HG03354 (cell line): Measurements from ENCODE around the gene CDK4.

Source experiments
- ATAC-seq: cut with Tn5 transposase; IDR thresholded peaks from one replicate; pipeline ENCODE4 v1.9.1; 2021; ENCODE audit warnings: mild to moderate bottlenecking; ENCODE audit not compliant: unreplicated experiment, poor library complexity, severe bottlenecking

The CDK4 gene

DNA sequence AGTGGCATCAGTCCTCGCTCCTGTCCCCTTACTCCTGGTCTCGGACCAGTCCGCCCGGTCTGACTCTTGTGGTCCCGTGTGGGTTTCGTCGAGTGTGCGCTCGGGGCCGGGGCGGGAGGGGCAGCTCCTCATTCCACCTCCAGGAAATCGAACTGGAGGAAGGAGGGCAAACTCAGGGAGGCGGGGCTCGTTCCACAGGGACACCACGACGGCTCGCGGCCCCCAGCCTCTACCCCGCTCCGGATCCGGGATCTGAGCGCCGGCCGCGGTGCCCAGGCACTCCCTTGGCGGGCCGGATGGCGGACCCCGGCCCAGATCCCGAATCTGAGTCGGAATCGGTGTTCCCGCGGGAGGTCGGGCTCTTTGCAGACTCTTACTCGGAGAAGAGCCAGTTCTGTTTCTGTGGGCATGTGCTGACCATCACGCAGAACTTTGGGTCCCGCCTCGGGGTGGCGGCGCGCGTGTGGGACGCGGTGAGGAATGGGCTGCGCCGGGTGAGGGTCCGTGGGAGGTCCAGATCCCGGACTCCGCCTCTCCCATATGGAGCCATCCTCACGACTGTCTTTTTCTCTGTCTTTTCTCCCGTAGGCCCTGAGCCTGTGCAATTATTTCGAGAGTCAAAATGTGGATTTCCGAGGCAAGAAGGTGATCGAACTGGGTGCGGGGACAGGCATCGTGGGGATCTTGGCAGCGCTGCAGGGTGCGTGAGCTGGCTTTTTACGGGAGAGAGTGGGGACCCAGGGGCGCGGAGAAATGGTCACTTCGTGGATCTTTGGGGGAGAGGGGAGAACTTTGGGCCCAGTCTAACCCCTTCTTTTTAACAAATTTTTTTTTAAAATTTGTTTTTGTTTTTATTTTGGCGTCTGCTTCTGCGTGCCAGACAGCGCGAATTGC lies 20.6 kb upstream of the CDK4 start, which contains the start of gene EEF1AKMT3:
TSS of gene EEF1AKMT3 (plus strand) at position 186 of the 894 bp plus-strand sequence. CDS start at position 297, 111 bp downstream.
- ATAC-seq: peak; percentile 4

GRCh38 chr12:57771873-57772428 lies 19.8 kb upstream of the CDK4 start, which contains the start of gene METTL1:
Gene METTL1, minus strand, starts transcription at chr12:57772105. Its CDS starts 22 bp downstream, at chr12:57772083.
- ATAC-seq: peak; percentile 89

GRCh38 chr12:57771236-57771872 lies 19.2 kb upstream of the CDK4 start:
- ATAC-seq: peak; percentile 81

DNA sequence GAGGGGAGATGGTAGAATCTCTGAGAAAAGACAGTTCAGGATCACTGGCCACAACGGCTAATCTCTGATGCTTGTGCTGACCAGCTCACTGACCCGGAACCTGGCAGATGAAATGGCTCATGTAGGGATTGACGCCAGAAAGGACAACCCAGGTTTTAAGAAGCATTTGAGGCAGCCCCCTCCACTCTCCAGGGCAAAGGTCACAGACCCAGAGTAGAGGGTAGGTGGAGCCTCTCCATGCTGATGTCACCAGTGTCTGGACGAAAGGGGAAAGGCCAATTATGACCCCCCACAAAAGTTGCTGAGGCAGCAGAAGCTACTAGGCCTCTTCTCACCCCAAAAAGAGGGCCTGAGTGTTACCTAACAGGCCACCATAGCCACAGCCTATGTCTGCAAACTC lies 18.6 kb upstream of the CDK4 start:
- ATAC-seq: no peak

DNA sequence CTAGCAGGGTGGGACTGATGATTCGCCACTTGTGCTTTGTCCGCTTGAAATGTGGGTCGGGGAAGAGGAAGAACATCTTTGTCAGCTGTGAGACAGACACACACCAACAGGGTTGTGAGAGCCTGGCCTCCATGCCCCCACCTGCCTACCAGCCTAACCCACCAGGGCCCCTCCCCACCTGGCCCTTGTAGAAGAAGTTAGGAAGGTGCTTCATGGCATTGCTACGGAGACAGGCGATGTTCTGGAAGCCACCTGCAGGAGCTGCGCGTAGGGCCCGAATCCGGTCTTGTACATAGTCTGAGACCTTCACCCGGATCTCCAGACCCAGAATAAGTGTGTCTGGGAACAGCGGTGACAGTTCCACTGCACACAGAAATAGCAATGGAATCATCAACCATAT lies 17.5 kb upstream of the CDK4 start:
- ATAC-seq: no peak

DNA sequence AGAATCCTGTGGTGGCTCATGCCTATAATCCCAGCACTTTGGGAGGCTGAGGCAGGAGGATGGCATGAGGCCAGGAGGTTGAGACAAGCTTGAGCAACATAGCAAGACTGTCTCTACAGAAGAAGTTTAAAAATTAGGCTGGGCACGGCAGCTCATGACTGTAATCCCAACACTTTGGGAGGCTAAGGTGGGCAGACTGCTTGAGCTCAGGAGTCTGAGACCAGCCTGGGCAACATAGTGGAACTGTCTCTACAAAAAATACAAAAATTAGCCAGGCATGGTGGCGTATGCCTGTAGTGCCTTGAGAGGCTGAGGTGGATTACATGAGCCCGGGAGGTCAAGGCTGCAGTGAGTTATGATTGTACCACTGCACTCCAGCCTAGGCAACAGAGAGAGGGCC lies 15.8 kb upstream of the CDK4 start:
- no peak for ATAC-seq

GRCh38 chr12:57767305-57767698 lies 15.2 kb upstream of the CDK4 start:
- ATAC-seq: no peak

DNA sequence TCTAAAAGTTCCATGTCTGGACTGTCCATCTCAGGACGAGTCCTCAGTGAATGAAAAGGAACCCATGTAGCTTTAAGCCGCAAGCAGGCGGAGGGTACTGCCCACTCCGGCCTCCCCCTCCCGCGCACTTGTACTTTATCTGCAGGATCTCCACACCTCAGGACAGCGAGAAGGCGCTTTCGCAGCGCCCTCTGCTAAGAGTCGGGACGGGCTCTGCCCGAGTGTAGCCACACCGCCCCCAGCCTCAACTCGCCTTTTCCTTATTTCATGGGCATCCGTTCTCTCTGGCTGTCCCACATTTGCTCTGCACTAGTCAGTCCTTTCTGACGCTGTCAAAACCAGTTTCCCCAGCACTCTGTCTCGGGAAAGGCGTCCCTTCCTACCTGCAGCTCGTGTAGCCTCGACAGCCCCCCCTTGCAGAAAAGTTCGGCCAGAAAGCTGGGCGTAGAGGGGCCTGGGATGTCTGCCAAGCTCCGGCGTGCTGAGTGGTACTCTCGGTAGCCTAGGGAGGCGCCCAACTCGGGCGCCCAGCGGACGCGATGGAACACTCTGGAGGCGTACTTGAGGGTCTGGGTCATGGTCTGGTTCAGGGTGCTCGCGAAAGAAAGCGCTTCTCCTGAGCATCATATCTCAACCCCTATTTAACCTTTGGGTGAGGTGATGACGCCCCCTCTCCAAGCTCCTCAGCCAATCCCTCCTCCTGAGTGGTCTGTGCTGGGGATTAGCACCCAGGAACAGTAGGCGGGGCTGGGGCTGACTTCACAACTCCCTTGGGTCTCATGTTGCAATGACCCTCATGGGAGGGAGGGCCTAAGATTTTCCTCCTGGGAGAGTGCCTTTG lies 14.6 kb upstream of the CDK4 start, which contains the start of gene CYP27B1:
TSS of gene CYP27B1 (minus strand) at position 615 of the 841 bp plus-strand sequence. CDS start at position 578, 37 bp downstream.
- no peak for ATAC-seq

DNA sequence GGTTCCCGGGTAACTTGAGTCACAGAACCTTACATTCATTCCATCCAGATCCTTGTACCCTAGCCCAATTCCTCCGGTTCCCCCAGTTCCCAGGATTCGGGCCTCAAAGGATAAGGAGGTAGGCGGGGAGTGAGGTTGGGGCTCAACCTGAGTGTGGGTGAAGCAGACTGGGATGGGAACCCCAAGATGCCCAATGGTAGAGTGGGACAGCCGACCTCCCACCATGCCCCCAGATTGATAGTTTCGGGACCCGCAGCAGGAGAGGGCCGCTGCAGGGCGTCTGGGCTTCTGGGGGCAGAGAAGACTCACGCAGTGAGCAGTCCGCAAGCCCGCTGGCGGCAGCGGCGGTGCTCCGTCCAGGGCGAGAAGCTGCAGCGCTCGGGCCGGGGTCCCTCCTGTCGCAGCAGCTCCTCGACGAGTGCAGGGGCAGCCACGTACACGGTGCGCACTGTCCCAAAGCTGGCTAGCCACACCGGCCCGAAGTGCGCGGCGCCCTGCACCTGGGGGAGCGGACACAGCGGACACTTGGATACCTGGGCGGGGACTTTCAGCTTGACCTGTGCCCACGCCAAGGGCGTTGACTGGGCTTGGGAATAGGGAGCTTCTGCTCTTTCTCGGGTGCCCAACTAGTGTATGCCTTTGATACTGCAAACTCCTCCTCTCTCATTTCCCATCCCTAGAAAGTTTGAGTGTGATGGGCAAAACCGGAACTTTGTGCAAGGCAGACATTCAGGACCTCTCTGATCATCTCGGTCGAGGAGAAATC lies 13.8 kb upstream of the CDK4 start:
- ATAC-seq: no peak

DNA sequence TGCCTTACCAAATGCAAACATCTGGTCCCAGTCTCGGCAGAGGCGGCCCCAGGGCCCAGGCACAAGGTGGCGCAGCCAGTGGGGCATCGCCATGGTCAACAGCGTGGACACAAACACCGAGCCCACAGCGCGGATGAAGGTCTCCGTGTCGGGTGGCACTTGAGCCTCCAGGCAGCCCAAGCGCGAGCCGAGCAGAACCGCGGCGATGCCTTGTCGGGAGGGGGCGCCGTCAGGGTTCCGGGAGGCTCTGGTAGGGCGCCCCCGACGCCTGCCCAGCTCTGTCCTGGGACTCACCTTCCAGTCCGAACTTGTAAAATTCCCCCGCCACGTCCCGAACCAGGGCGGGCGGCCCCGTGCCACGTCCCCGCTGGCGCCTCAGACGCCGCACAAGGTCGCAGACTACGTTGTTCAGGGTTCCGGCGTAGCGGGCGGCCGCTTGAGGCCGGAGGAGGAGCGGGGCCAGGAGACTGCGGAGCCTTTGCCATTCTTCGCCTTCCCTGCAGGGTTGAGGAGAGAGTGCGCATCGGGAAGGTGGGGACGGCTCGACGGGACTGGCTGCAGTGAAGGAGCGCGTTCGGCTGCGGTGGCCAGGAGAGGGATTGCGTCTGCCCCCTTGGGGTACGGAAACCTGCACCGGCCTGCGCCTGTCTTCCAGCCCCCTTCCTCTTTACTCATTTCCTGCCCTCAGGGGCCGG lies 13.0 kb upstream of the CDK4 start:
- ATAC-seq: peak; percentile 61

GRCh38 chr12:57764662-57765002 lies 12.5 kb upstream of the CDK4 start:
- peak; percentile 13 for ATAC-seq

- ATAC-seq: no peak
These were observed 12.0 kb upstream of the CDK4 start for GRCh38 chr12:57763881-57764661.

- no peak for ATAC-seq
These were observed 10.4 kb upstream of the CDK4 start for GRCh38 chr12:57762463-57762862.

DNA sequence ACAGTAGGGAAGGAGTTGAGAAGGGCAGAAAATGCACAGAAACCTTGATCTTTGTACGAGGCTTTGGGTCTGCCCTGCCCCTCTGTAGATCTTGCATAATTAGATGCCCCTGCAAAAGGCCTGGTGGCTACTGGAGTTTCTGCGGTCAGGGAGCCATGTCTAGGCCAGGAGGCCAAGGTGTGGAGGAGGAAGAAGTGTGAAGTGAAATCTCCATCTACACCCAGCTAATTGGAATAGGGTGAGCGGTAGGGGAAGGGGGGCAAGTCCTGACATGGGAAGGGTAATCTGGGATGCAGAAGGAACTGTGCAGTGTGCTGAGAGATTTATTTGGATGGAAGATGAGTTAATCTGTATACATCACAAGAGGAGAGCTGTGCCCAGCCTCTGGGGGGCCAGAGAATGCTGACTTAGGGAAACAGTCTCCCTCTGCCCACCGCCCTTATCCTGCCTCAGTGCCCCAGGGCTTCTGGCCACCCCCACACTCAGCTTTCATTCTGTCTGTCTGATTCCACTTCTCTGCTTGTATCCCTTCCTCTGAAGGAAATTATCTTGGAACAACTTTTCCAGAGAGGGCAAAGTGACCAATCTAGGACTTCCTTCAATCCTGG lies 9.4 kb upstream of the CDK4 start:
- ATAC-seq: no peak

GRCh38 chr12:57760347-57760982 lies 8.4 kb upstream of the CDK4 start:
- ATAC-seq: no peak

DNA sequence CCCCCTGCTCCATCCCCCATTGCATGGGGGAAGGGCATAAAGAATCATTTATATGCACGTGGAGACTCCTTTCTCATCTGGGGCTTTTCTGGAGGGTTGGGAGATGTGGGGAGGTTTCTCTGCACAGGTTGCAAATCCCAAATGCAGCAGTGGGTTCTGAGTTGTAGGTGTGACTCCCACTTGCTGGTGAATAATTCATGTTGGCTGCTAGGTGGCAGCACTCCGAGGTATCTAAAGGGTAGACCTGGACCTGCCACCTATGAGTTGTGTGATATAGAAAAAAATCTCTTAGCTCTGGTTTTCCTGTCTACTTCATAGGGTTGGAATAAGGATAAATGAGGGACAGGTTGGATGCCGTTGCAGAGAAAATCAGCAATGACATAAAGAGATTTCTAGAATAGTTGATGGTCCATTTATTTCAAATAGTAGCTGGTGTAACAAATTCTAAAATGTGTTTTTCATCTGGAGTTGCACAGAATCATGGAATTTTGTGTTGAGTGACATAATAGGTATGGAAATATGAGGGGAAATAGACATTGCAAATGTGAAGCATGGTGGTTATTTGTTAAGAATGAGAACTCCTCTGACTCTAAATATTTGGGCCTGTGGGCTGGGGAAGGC lies 7.4 kb upstream of the CDK4 start:
- ATAC-seq: peak; percentile 28
